ENCODE measurements around the gene TSPAN18. TPM values are rescaled to one million over a fixed set of nuclear protein-coding genes. Genes with fewer than 3 reads are reported as not detected.

Gene TSPAN18
- total and polyA plus RNA-seq, 2 of the 8 experiments (the other 6 are each of a cell fraction or from before 2014, with no cell fraction given), result 5.2 to 10.2 TPM

GRCh38 chr11:44905131-44905866, 178.5 kb downstream of the TSPAN18 start (continued):
- TF ChIP-seq SIX5 (IDR thresholded peaks at IDR 0.05; ENCODE audit: low read depth, low read length), result no peak
- no peak for TF ChIP-seq TAF1 (IDR thresholded peaks at IDR 0.05; ENCODE audit: low read depth, low read length)
- TF ChIP-seq SUZ12 (IDR thresholded peaks at IDR 0.05; ENCODE audit: low read length), result no peak
- TF ChIP-seq JUN (IDR thresholded peaks at IDR 0.05; ENCODE audit: low read depth, low read length), result no peak
- TF ChIP-seq CREB1 (IDR thresholded peaks at IDR 0.05), result no peak
- TF ChIP-seq CHD7 (IDR thresholded peaks at IDR 0.05; ENCODE audit: insufficient replicate concordance, low read length), result no peak
